Measurements from ENCODE around the gene LARGE1.

Gene LARGE1

GRCh38 chr22:33920197-33920540 is at the start of gene LARGE1:
TSS of gene LARGE1 (minus strand) at chr22:33920476.
- no peak for TF ChIP-seq CTCF (IDR thresholded peaks at IDR 0.05; ENCODE audit: unreplicated experiment in 3 of 3)
- Mint-ChIP-seq H3K9me3 (no peaks in the 10 kb centered on the region), H3K4me3 (peak within 1 kb of the TSS; percentile 92 to 97 (median 96)), H3K27me3 (ENCODE audit: low read depth) (peaks cover 37% of the 10 kb centered on the region), H3K36me3 (ENCODE audit: low read depth) (no peaks in the 10 kb centered on the region), H3K27ac (peak within 1 kb of the TSS; percentile 29 to 87 (median 67)), H3K4me1 (peaks cover 38% of the 10 kb centered on the region)

GRCh38 chr22:33969045-33969444 is 48.8 kb upstream of the LARGE1 start:
- Mint-ChIP-seq H3K27me3 (ENCODE audit: low read depth) (peaks cover 11% of the 10 kb centered on the region), H3K9me3 (peaks cover 5% of the 10 kb centered on the region), H3K4me1 (peaks cover 16% of the 10 kb centered on the region), H3K36me3 (ENCODE audit: low read depth) (no peaks in the 10 kb centered on the region), H3K27ac (peak overlapping the region in 1 of 3 experiments; percentile 72), H3K4me3 (no peak overlapping the region)
- no peak for TF ChIP-seq CTCF (IDR thresholded peaks at IDR 0.05; ENCODE audit: unreplicated experiment in 3 of 3)

DNA sequence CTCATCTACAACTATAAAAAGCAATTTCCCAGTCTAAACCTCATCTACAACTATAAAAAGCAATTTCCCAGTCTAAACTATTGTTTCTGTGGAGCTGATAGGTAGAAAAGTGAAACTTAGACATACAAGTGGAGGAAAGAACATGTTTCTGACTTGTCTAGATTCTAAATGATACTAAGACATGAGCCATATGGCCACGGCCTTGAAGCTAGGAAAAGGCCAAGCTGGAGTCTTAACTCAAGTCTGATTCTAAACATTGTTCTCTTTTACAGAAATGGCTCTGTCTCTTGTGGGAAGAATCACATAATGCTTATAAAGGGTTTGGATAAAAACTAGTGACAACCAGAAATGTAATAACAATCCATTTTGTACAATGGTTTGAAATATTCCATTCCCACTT is 43.8 kb upstream of the LARGE1 start:
- Mint-ChIP-seq H3K9me3 (no peaks in the 10 kb centered on the region), H3K36me3 (ENCODE audit: low read depth) (no peaks in the 10 kb centered on the region), H3K4me3 (no peak overlapping the region), H3K27ac (peak overlapping the region in 1 of 3 experiments; percentile 74), H3K27me3 (ENCODE audit: low read depth) (no peaks in the 10 kb centered on the region), H3K4me1 (no peaks in the 10 kb centered on the region)
- no peak for TF ChIP-seq CTCF (IDR thresholded peaks at IDR 0.05; ENCODE audit: unreplicated experiment in 3 of 3)

DNA sequence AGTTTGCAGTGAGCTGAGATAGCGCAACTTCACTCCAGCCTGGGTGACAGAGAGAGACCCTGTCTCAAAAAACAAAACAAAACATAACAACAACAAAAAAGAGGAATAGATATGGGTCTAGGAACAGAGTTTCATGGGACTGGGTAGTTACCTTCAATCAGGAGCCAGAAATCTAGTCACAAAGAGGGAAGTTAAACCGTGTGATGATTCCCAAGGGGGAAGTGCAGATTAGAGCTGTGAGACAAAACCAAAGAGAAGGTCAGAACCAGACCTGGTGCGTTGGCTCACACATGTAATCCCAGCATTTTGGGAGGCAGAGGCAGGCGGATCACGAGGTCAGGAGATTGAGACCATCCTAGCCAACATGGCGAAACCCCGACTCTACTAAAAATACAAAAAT is 42.1 kb upstream of the LARGE1 start:
- Mint-ChIP-seq H3K27ac (no peak overlapping the region), H3K4me1 (no peaks in the 10 kb centered on the region), H3K9me3 (no peaks in the 10 kb centered on the region), H3K4me3 (no peak overlapping the region), H3K27me3 (ENCODE audit: low read depth) (no peaks in the 10 kb centered on the region), H3K36me3 (ENCODE audit: low read depth) (no peaks in the 10 kb centered on the region)
- TF ChIP-seq CTCF (IDR thresholded peaks at IDR 0.05; ENCODE audit: unreplicated experiment in 3 of 3): no peak

DNA sequence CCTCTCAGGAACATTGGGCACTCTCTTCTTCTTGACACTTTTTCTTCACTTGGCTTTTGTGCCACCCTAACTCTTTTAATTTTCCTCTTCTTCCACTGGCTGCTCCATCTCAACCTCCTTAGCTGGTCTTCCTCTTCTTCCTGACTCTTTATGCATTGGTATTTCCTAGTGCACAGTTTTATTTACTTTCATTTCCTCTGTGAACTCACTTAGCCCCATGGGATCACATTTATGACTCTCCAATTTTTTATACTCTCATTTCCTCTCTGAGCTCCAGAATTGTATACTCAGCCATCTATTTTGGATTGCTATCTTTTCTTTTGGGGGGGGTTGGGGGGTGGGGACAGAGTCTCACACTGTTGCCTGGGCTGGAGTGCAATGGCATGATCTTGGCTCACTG is 38.5 kb upstream of the LARGE1 start:
- H3K27ac Mint-ChIP-seq: no peak overlapping the region
- H3K9me3 Mint-ChIP-seq: no peaks in the 10 kb centered on the region
- H3K27me3 Mint-ChIP-seq (ENCODE audit: low read depth): no peaks in the 10 kb centered on the region
- H3K36me3 Mint-ChIP-seq (ENCODE audit: low read depth): no peaks in the 10 kb centered on the region
- H3K4me1 Mint-ChIP-seq: no peaks in the 10 kb centered on the region
- H3K4me3 Mint-ChIP-seq: no peak overlapping the region
- no peak for TF ChIP-seq CTCF (IDR thresholded peaks at IDR 0.05; ENCODE audit: unreplicated experiment in 3 of 3)

GRCh38 chr22:33957086-33957485 is 36.8 kb upstream of the LARGE1 start:
- no peaks in the 10 kb centered on the region for H3K36me3 Mint-ChIP-seq (ENCODE audit: low read depth)
- no peaks in the 10 kb centered on the region for H3K4me1 Mint-ChIP-seq
- H3K27me3 Mint-ChIP-seq (ENCODE audit: low read depth): peaks cover 4% of the 10 kb centered on the region
- TF ChIP-seq CTCF (IDR thresholded peaks at IDR 0.05; ENCODE audit: unreplicated experiment in 3 of 3): no peak
- no peak overlapping the region for H3K27ac Mint-ChIP-seq
- no peaks in the 10 kb centered on the region for H3K9me3 Mint-ChIP-seq
- no peak overlapping the region for H3K4me3 Mint-ChIP-seq

Data from nephron (organoid).